NT2/D1 (cell line): ENCODE measurements around the gene LRBA.

Experiments
- SUZ12 ChIP-seq: IDR thresholded peaks from 2 replicates; pipeline ENCODE4 v1.6.1; 2011; ENCODE audit not compliant: insufficient read length, insufficient read depth; ENCODE audit errors: extremely low read depth
- YY1 ChIP-seq: IDR thresholded peaks from 2 replicates; pipeline ENCODE4 v1.6.1; 2011; ENCODE audit not compliant: insufficient read length, insufficient read depth

GRCh38 chr4:150332961-150333360 lies 682.1 kb downstream of the LRBA start:
- TF ChIP-seq SUZ12 (no peak), YY1 (no peak)
